GM21381 (cell line): ENCODE results near the gene CCDC92.

Source experiments
- ATAC-seq: cut with Tn5 transposase; IDR thresholded peaks from one replicate; pipeline ENCODE4 v1.9.1; 2021; ENCODE audit warnings: mild to moderate bottlenecking, moderate library complexity; ENCODE audit not compliant: unreplicated experiment

CCDC92 gene

GRCh38 chr12:123891516-123892179 lies 81.0 kb downstream of the CCDC92 start:
- no peak for ATAC-seq

- ATAC-seq = no peak
Observed at GRCh38 chr12:123891011-123891410, 81.6 kb downstream of the CCDC92 start.

- ATAC-seq = no peak
Observed at GRCh38 chr12:123890536-123890902, 82.1 kb downstream of the CCDC92 start.

GRCh38 chr12:123889848-123890535 lies 82.6 kb downstream of the CCDC92 start:
- ATAC-seq = no peak

GRCh38 chr12:123888989-123889388 lies 83.6 kb downstream of the CCDC92 start:
- ATAC-seq = no peak

- no peak for ATAC-seq
Observed at GRCh38 chr12:123886931-123887582, 85.6 kb downstream of the CCDC92 start.

GRCh38 chr12:123886258-123886657 lies 86.4 kb downstream of the CCDC92 start:
- ATAC-seq = no peak
